K562 (cell line): ENCODE results near the gene SCPEP1. TPM values are rescaled to one million over a fixed set of nuclear protein-coding genes. Genes with fewer than 3 reads are reported as not detected.
A peak's percentile ranks its signal among the peaks of the same experiment; 100 is the strongest.

Source experiments
- ATAC-seq: fragments of 200-7000 bp; cut with Tn5 transposase; 3 replicates; pipeline ENCODE4 v1.9.1; 2020; ENCODE audit warnings: moderate library complexity
- BruUV-seq: library from RNA; stranded (reverse); fragments of 400-500 nt; replicated peaks from 2 replicates; lab custom pipeline; 2021; lab: Mats Ljungman, UMichigan
- CTCF ChIA-PET: fragments of 300-600 bp; formaldehyde crosslinking; extraction: SDS; loops from one replicate; lab custom pipeline; 2021; ENCODE audit warnings: low intra/inter-chr PET ratio; lab: Yijun Ruan, JAX
- POLR2A ChIA-PET: fragments of 300-600, 350-650 bp; sonication (Branson Sonifier 250); formaldehyde crosslinking; extraction: SDS; loops from one replicate; lab custom pipeline; 2021; ENCODE audit warnings: antibody characterized with exemption, inconsistent platforms; lab: Yijun Ruan, JAX
- DNase-seq, 4 experiments: peaks; one replicate each; pipeline versions ENCODE4 v3.0.0 to v3.0.0-alpha.2; 2011 to 2018; ENCODE audit warnings: low spot score in 3 of 4, mixed read lengths in 3 of 4; ENCODE audit errors: extremely low read depth in 1 of 4
- FAIRE-seq: peaks from 2 replicates; lab custom pipeline; 2011; peaks lifted over from hg19 to GRCh38; lab: Jason Lieb, UNC
- H2AFZ ChIP-seq: 2 replicates; pipeline ENCODE4 v1.6.0; 2011; ENCODE audit warnings: low read depth, low read length, control low read depth, inconsistent platforms
- H3K27ac ChIP-seq: fragments of 200-600 bp; 3 replicates; pipeline ENCODE4 v1.8.0; 2011; ENCODE audit warnings: low read depth, mild to moderate bottlenecking, control low read depth, inconsistent platforms, low read length, moderate library complexity, mixed read lengths; ENCODE audit errors: extremely low read depth
- H3K27me3 ChIP-seq, 2 experiments: fragments of 300-600 bp in 1 of 2; 2 replicates in 1 of 2; 3 replicates in 1 of 2; pipeline versions ENCODE4 v1.6.0 to v1.8.0; 2011; ENCODE audit warnings: inconsistent platforms in 2 of 2, low read length in 2 of 2, mild to moderate bottlenecking in 1 of 2, mixed read lengths in 1 of 2, moderate library complexity in 1 of 2; ENCODE audit not compliant: control insufficient read depth in 2 of 2, insufficient read depth in 2 of 2
- H3K36me3 ChIP-seq: fragments of 300-600 bp; 3 replicates; pipeline ENCODE4 v1.8.0; 2011; ENCODE audit warnings: mild to moderate bottlenecking, low read length, inconsistent platforms; ENCODE audit not compliant: control insufficient read depth, insufficient read depth
- H3K4me1 ChIP-seq, 2 experiments: fragments of 200-600 bp in 1 of 2; replicated peaks in 1 of 2; 2 replicates in 1 of 2; 3 replicates in 1 of 2; pipeline versions ENCODE4 v1.5.1 to v1.8.0; 2011; ENCODE audit warnings: inconsistent platforms in 2 of 2, low read length in 2 of 2, mild to moderate bottlenecking in 1 of 2, mixed read lengths in 1 of 2, moderate library complexity in 1 of 2; ENCODE audit not compliant: control insufficient read depth in 2 of 2, insufficient read depth in 2 of 2
- H3K4me2 ChIP-seq: 2 replicates; pipeline ENCODE4 v1.6.1; 2011; ENCODE audit warnings: low read length, control low read depth, inconsistent platforms, mixed read lengths; ENCODE audit not compliant: insufficient read depth
- H3K4me3 ChIP-seq: fragments of 200-600 bp; sonication (generic), shearing (Covaris generic); 2 replicates; pipeline ENCODE4 v1.5.1; 2016; ENCODE audit warnings: control low read depth, inconsistent platforms
- H3K79me2 ChIP-seq: fragments of 200-600 bp; 3 replicates; pipeline ENCODE4 v1.8.0; 2011; ENCODE audit warnings: low read length, inconsistent platforms; ENCODE audit not compliant: control insufficient read depth, insufficient read depth
- H3K9ac ChIP-seq, 2 experiments: 2 replicates each; pipeline versions ENCODE4 v1.6.0 to v1.6.1; 2011; ENCODE audit warnings: low read depth in 2 of 2, low read length in 2 of 2, control low read depth in 1 of 2, inconsistent platforms in 1 of 2, mild to moderate bottlenecking in 1 of 2, mixed read lengths in 1 of 2; ENCODE audit not compliant: insufficient read depth in 1 of 2
- H3K9me1 ChIP-seq: one replicate; pipeline ENCODE4 v1.6.0; 2011; ENCODE audit warnings: inconsistent platforms, mild to moderate bottlenecking, low read length, moderate library complexity; ENCODE audit not compliant: control insufficient read depth, insufficient read depth
- H3K9me3 ChIP-seq: replicated peaks from 2 replicates; pipeline ENCODE4 v1.5.1; 2011; ENCODE audit warnings: low read depth, low read length, inconsistent platforms; ENCODE audit not compliant: control insufficient read depth, insufficient read depth
- H4K20me1 ChIP-seq: replicated peaks from 2 replicates; pipeline ENCODE4 v1.6.1; 2011; ENCODE audit warnings: low read length, inconsistent platforms, mixed read lengths; ENCODE audit not compliant: control insufficient read depth, insufficient read depth
- ARID1B ChIP-seq: fragments of 450-650 bp; IDR thresholded peaks from 2 replicates; pipeline ENCODE4 v1.6.1; 2016; ENCODE audit warnings: antibody characterized with exemption, mild to moderate bottlenecking, inconsistent platforms
- ATF7 ChIP-seq: fragments of 450-650 bp; IDR thresholded peaks from 2 replicates; pipeline ENCODE4 v1.7.1; 2014; ENCODE audit warnings: mild to moderate bottlenecking, moderate library complexity
- CBFA2T2 ChIP-seq: fragments of 450-650 bp; conservative IDR thresholded peaks from 2 replicates; pipeline ENCODE4 v1.6.1; 2017; ENCODE audit warnings: mild to moderate bottlenecking
- CBFA2T3 ChIP-seq: fragments of 450-650 bp; IDR thresholded peaks from 2 replicates; pipeline ENCODE4 v1.6.1; 2017
- LEF1 ChIP-seq: fragments of 450-650 bp; IDR thresholded peaks from 2 replicates; pipeline ENCODE4 v1.6.1; 2016; ENCODE audit warnings: mild to moderate bottlenecking
- MCM7 ChIP-seq, 2 experiments: fragments of 450-650 bp; IDR thresholded peaks; 2 replicates each; pipeline ENCODE4 v1.6.1; 2016 to 2018
- RAD51 ChIP-seq: fragments of 450-650 bp; IDR thresholded peaks from 2 replicates; pipeline ENCODE4 v1.7.1; 2016; ENCODE audit warnings: low read depth, mild to moderate bottlenecking, borderline replicate concordance
- SP1 ChIP-seq: sonication (generic); formaldehyde crosslinking; IDR thresholded peaks from 2 replicates; pipeline ENCODE4 v1.8.1; 2022; ENCODE audit warnings: mild to moderate bottlenecking, missing genetic modification reagents
- TRIM28 ChIP-seq: fragments of 450-650 bp; IDR thresholded peaks from 2 replicates; pipeline ENCODE4 v1.6.1; 2017
- ZBTB8A ChIP-seq: fragments of 450-650 bp; IDR thresholded peaks from 2 replicates; pipeline ENCODE4 v1.6.1; 2018; ENCODE audit warnings: mild to moderate bottlenecking, moderate library complexity; ENCODE audit not compliant: partially characterized antibody
- ZEB2 ChIP-seq: fragments of 450-650 bp; IDR thresholded peaks from 2 replicates; pipeline ENCODE4 v1.6.1; 2016
- WGBS: fragments of 100-300 bp; shearing (Covaris generic); methylation state at CpG from one replicate; pipeline ENCODE4 v1.1.6; 2016; ENCODE audit warnings: low coverage, mixed read lengths; ENCODE audit not compliant: insufficient coverage; ENCODE audit errors: missing lambda C conversion rate; 5-methylcytosine and 5-hydroxymethylcytosine counted together
- in situ Hi-C: fragments of 300-500 bp; cut with MboI; formaldehyde crosslinking; loops from 4 replicates; pipeline ENCODE4 v1.15.0; 2018; ENCODE audit warnings: inconsistent platforms, mixed read lengths
- intact Hi-C: fragments of 100-400 bp; cut with micrococcal nuclease; formaldehyde crosslinking; loops from 2 replicates; pipeline ENCODE4 v1.14.2; 2022
- polyA plus RNA-seq, 8 experiments: library from polyadenylated mRNA; depleted of rRNA in 4 of 8; stranded (reverse) in 5 of 8; unstranded in 3 of 8; fragments of >200 nt; fragmentation: Nextera tagmentation in 2 of 8; fragmentation: Illumina TruSeq in 1 of 8; extraction: Ambion mirVana in 2 of 8; extraction: Trizol in 1 of 8; gene quantifications; 2 replicates each; pipeline versions ENCODE4 v1.2.1 to v1.2.3, GENCODE V29; 2011 to 2014; ENCODE audit warnings: inconsistent platforms in 1 of 8, missing spikeins in 1 of 8
- total RNA-seq, 7 experiments: library from RNA; depleted of rRNA in 6 of 7; stranded (reverse); fragments of >200 nt in 6 of 7; fragmentation: Illumina TruSeq in 2 of 7; extraction: Trizol in 2 of 7; gene quantifications; 2 replicates each; pipeline versions ENCODE4 v1.2.1 to v1.2.3, GENCODE V29; 2011 to 2021; ENCODE audit warnings: low replicate concordance in 1 of 7
- TF ChIP-seq, protein P1 (sequence below), 2 experiments: fragments of 450-650 bp in 1 of 2; sonication (generic) in 1 of 2; formaldehyde crosslinking; conservative IDR thresholded peaks; 2 replicates each; pipeline versions ENCODE4 v1.4.0 to v1.8.1; 2020 to 2022; ENCODE audit warnings: mild to moderate bottlenecking in 1 of 2, missing genetic modification reagents in 1 of 2
- TF ChIP-seq, protein P2 (sequence below), 2 experiments: fragments of 450-650 bp; conservative IDR thresholded peaks; 2 replicates each; pipeline ENCODE4 v1.6.1; 2017; ENCODE audit warnings: mild to moderate bottlenecking in 2 of 2, moderate library complexity in 2 of 2
- TF ChIP-seq, protein P3 (sequence below): sonication (generic); IDR thresholded peaks from 2 replicates; pipeline ENCODE4 v1.6.1; 2016

The SCPEP1 gene
- total and polyA plus RNA-seq, 9 of the 15 experiments (the other 6 are each of a cell fraction or from before 2014, with no cell fraction given): 5.1 to 14.8 (median 7.2) TPM

DNA sequence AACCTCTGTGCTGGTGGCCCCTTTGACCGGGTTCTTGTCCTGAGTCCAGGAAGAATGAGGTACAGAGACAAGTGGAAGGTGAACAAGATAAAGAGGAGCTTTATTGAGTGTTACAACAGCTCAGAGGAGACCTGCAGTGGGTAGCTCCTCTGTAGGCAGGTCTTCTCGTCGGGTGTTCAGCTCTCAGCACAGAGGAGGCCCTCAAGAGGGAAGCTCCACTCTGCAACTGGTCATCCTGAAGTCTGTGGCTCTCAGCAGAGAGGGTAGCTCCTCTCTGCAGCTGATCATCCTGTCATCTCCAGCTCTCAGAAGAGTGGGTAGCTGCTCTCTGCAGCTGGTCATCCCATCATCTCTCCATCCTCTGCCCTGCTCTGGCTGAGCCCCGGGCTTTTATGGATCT, 39.7 kb downstream of the SCPEP1 start:
- peaks cover 6 to 20% of the 10 kb centered on the region in 2 experiments; a peak in 3 of 5 replicates for H3K4me1 ChIP-seq
- TF ChIP-seq SP1 (no peak), TRIM28 (0 out of 2 replicates have a peak, but pooled peaks have one; percentile 25)
- TF ChIP-seq, protein P1, sequence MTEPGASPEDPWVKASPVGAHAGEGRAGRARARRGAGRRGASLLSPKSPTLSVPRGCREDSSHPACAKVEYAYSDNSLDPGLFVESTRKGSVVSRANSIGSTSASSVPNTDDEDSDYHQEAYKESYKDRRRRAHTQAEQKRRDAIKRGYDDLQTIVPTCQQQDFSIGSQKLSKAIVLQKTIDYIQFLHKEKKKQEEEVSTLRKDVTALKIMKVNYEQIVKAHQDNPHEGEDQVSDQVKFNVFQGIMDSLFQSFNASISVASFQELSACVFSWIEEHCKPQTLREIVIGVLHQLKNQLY (CRISPR knock-in tag; conservative IDR thresholded peaks at IDR 0.05): no peak
- H3K9ac ChIP-seq: peak overlapping the region in 1 of 2 experiments; percentile 50; a peak in 1 of 4 replicates
- H3K36me3 ChIP-seq: no peaks in the 10 kb centered on the region
- intact Hi-C loops: no loop called here
- H3K27ac ChIP-seq: no peak overlapping the region
- H3K4me2 ChIP-seq: 0 out of 2 replicates have a peak overlapping the region, but pooled peaks have one; percentile 3
- no peaks in the 10 kb centered on the region for H3K9me1 ChIP-seq
- POLR2A ChIA-PET: no interaction called here
- no peaks in the 10 kb centered on the region for H3K79me2 ChIP-seq
- WGBS: 33% methylated on average over 4 of the region's 4 CpGs
- FAIRE-seq (no peak), DNase-seq (no peak), ATAC-seq (peak; percentile 67)
- H3K9me3 ChIP-seq: no peaks in the 10 kb centered on the region
- no peak overlapping the region for H3K4me3 ChIP-seq
- in situ Hi-C loops: loop anchor here (5.0 kb wide), 1 partner anchor 90 kb away; no protein-coding TSS in a partner anchor
- CTCF ChIA-PET: no interaction called here
- no peaks in the 10 kb centered on the region for H3K27me3 ChIP-seq
- no TSS peak for BruUV-seq
- no peaks in the 10 kb centered on the region for H4K20me1 ChIP-seq
- H2AFZ ChIP-seq: peak overlapping the region; percentile 64; the same call in 1 of the 2 replicates

DNA sequence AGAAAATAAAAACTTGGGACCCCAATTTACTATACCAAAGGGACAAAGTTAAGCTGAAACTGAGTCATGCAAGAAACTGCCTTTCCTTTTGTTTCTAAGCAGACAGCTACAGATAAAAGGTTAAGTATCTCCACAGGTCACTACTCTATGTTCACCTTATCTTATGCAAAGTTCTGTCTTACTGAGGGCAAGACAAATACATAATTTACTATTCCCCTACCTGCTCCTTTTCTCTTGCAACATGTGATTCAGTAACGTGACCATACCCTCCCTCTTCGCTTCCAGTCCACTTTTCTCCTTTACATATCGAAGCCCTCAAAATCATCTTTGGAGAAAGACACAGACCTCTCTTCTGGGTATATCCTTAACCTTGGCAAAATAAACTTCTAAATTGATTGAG, 42.3 kb downstream of the SCPEP1 start:
- H2AFZ ChIP-seq: peak overlapping the region; percentile 63
- H3K4me3 ChIP-seq: no peak overlapping the region
- intact Hi-C loops: no loop called here
- no peak overlapping the region for H3K9ac ChIP-seq
- H3K9me1 ChIP-seq: no peaks in the 10 kb centered on the region
- DNase-seq (peak in 1 of 4 experiments; percentile 57), ATAC-seq (peak; percentile 59), FAIRE-seq (no peak)
- BruUV-seq: no TSS peak
- peaks cover 6 to 20% of the 10 kb centered on the region in 2 experiments; a peak in 3 of 5 replicates for H3K4me1 ChIP-seq
- H3K27me3 ChIP-seq: no peaks in the 10 kb centered on the region
- in situ Hi-C loops: no loop called here
- H3K79me2 ChIP-seq: no peaks in the 10 kb centered on the region
- no peaks in the 10 kb centered on the region for H3K9me3 ChIP-seq
- 8% methylated on average over 2 of the region's 3 CpGs for WGBS
- no peaks in the 10 kb centered on the region for H3K36me3 ChIP-seq
- H4K20me1 ChIP-seq: no peaks in the 10 kb centered on the region
- H3K27ac ChIP-seq: no peak overlapping the region
- POLR2A ChIA-PET: no interaction called here
- peak overlapping the region; percentile 29 for H3K4me2 ChIP-seq
- CTCF ChIA-PET: no interaction called here
- peak; percentile 57; the same call in 1 of the 2 replicates for TF ChIP-seq ZEB2
- 0 out of 2 replicates have a peak, but pooled peaks have one; percentile 33 for TF ChIP-seq LEF1
- TF ChIP-seq RAD51: peak; percentile 86
- TF ChIP-seq CBFA2T2: peak; percentile 74
- TF ChIP-seq, protein P2, sequence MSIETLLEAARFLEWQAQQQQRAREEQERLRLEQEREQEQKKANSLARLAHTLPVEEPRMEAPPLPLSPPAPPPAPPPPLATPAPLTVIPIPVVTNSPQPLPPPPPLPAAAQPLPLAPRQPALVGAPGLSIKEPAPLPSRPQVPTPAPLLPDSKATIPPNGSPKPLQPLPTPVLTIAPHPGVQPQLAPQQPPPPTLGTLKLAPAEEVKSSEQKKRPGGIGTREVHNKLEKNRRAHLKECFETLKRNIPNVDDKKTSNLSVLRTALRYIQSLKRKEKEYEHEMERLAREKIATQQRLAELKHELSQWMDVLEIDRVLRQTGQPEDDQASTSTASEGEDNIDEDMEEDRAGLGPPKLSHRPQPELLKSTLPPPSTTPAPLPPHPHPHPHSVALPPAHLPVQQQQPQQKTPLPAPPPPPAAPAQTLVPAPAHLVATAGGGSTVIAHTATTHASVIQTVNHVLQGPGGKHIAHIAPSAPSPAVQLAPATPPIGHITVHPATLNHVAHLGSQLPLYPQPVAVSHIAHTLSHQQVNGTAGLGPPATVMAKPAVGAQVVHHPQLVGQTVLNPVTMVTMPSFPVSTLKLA (conservative IDR thresholded peaks at IDR 0.05): 0 out of 4 replicates have a peak, but pooled peaks of 1 of the 2 experiments have one; percentile 11
- TF ChIP-seq ARID1B: peak; percentile 81
- peak; percentile 82 for TF ChIP-seq CBFA2T3
- TF ChIP-seq, protein P3, sequence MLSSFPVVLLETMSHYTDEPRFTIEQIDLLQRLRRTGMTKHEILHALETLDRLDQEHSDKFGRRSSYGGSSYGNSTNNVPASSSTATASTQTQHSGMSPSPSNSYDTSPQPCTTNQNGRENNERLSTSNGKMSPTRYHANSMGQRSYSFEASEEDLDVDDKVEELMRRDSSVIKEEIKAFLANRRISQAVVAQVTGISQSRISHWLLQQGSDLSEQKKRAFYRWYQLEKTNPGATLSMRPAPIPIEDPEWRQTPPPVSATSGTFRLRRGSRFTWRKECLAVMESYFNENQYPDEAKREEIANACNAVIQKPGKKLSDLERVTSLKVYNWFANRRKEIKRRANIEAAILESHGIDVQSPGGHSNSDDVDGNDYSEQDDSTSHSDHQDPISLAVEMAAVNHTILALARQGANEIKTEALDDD: peak; percentile 19; the same call in 1 of the 2 replicates
- no peak for TF ChIP-seq ZBTB8A
- TF ChIP-seq MCM7 (IDR thresholded peaks at IDR 0.05): no peak
- 0 out of 2 replicates have a peak, but pooled peaks have one; percentile 15 for TF ChIP-seq ATF7
